ENCODE data around the gene LCT.
"Not testable (repeated sequence)": the region's sequence is repeated elsewhere in the genome, so short reads cannot be mapped to it uniquely, and the experiment has no call there.

LCT gene

GRCh38 chr2:135797497-135798274, 39.3 kb downstream of the LCT start:
- peak; percentile 89 for DNase-seq (ENCODE audit: low spot score)

DNA sequence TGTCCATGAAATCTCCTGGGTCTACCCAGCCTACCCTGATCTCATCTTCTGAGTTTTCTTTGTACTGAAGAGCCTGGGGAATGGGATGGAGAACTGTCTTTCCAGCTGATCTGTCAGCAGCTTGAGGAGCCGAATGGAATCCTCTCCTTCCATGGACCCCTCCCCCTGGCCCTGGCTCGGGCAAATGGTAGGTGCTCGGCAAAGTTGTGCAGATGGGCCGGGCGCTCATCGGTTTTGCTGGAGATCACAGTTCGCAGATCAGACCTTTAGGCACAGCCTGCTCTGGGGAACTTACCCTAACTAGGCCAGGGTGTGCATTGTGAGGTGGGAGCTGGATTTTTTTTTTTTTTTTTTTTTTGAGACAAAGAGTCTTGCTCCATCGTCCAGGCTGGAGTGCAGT, 40.4 kb downstream of the LCT start:
- DNase-seq (ENCODE audit: low spot score) = no peak

DNA sequence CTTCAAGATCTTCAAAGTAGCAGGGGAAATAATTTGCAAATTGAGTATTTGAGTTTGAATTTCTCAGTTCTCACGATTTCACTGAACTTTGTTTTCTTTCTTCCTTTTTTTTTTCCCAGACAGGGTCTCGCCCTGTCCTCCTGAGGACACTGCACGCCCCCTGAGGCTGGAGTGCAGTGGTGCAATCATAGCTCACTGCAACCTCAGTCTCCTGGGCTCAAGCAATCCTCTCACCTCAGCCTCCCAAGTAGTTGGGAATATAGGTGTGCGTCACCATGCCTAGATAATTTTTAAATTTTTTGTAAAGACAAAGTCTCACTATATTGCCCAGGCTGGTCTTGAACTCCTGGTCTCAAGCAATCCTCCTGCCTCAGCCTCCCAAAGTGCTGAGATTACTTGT, 41.3 kb downstream of the LCT start:
- not testable (repeated sequence) for DNase-seq (ENCODE audit: low spot score)

DNA sequence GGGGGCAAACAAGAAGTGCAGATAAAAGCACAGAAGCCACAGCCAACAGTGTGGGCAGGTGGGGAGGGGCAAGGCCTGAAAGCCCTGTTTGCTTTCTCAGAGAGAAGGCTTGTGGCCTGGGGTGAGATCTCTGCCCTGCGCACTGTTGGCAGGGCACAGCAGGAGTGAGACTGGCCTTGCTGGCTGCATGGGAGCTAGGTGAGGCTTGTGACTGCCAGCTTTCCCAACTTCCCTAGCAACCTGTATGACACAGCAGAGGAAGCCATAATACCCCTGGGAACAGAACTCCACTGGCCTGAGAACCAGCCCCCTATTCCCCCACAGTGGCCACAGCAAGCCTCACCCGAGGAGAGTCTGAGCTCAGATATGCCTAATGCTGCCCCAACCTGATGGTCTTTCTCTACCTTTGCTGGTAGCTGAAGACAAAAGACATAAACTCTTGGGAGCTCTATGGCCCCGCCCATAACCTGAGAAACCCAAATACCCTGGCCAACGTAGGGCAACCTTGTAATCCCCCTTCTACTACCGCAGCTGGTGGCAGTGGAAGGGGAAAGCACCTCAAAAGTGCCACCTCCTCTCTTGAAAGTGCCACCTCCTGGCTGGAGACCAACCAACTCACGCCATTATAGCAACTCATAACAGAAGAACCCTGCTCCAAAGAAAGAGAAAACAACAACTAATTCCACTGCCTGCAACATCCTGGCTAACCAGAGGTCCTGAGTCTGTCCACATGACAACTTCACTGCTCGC, 44.4 kb downstream of the LCT start:
- no peak for DNase-seq (ENCODE audit: low spot score)

- no peak for DNase-seq (ENCODE audit: low spot score)
Observed at GRCh38 chr2:135791418-135792190, 45.4 kb downstream of the LCT start.

GRCh38 chr2:135790423-135790822, 46.6 kb downstream of the LCT start:
- no peak for DNase-seq (ENCODE audit: low spot score)

GRCh38 chr2:135786823-135787222, 50.2 kb downstream of the LCT start:
- peak; percentile 68 for DNase-seq (ENCODE audit: low spot score)

GRCh38 chr2:135785032-135785431, 52.0 kb downstream of the LCT start:
- DNase-seq (ENCODE audit: low spot score) = no peak

DNA sequence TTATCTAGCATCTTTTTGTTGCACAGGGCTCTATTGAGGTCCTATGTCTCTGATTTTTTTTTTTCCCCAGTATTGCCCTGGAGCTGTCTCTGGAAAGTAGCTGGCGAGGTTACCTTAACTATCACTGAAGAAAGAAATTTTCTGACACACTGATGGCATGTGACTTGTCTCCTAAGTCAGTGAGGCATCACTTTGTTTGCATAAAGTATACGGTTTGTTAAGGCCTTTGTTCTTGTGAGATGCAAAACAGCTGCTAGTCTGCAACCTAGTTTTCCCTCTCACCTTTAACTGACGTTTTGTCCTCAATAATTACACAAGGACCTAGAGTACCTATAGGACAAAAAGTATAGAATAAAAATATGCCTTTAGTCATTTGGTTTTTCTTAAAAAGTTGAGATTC, 53.5 kb downstream of the LCT start:
- DNase-seq (ENCODE audit: low spot score) = no peak

DNA sequence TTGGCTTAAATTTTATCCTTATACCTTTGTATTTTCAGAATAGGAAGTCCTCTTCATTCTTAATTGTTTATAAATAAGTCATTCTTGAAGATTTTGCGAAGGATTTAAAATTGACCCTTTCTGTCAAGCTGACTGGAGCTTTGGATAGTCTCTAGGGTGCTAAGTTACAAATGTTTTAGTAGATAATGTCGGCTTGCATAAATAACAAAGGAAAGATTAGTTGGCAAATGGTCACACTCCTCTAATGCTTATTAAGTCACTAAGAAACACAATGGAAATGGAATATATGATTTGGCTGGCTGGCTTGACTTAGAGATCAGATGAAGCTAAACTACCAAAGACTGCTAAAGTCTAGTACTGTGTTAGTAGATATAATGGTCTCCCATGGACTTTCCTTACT, 54.8 kb downstream of the LCT start:
- DNase-seq (ENCODE audit: low spot score) = no peak

- DNase-seq (ENCODE audit: low spot score) = no peak
Observed at GRCh38 chr2:135776367-135776766, 60.6 kb downstream of the LCT start.

- DNase-seq (ENCODE audit: low spot score) = no peak
Observed at GRCh38 chr2:135775420-135775819, 61.6 kb downstream of the LCT start.

DNA sequence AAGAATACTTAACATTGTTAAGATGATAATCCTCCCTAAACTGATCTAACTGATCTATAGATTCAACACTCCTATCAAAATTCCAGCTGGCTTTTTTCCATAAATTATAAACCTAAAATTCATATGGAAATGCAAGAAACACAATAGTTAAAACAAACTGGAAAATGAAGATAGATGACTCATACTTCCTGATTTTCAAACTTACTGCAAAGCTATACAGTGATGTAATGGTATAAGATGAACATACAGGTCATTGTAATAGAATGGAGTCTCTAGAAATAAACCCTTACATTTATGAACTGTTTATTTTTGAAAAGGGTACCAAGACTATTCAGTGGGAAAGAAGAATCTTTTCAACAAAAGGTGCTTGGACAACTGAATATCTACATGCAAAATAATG, 63.1 kb downstream of the LCT start:
- no peak for DNase-seq (ENCODE audit: low spot score)

DNA sequence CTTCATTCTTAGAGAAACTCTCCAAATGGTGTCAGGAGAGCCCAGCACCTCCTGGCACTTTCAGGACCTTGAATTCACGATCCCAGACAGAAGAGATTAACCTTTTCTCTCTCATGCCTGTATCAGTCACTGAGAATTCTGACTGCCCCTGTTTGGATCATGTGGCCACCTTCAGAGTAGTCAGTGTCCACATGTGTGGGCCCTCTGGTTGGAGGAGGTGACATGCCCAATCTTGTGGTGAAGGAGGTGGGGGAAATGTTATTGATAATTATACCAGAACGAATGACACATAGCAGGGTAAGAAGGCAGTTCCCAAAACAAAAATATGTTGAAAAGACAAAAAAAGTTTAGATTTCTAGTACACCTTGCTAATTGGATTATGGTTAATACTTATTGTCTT, 63.7 kb downstream of the LCT start:
- DNase-seq (ENCODE audit: low spot score) = no peak

GRCh38 chr2:135768863-135769262, 68.1 kb downstream of the LCT start:
- no peak for DNase-seq (ENCODE audit: low spot score)

DNA sequence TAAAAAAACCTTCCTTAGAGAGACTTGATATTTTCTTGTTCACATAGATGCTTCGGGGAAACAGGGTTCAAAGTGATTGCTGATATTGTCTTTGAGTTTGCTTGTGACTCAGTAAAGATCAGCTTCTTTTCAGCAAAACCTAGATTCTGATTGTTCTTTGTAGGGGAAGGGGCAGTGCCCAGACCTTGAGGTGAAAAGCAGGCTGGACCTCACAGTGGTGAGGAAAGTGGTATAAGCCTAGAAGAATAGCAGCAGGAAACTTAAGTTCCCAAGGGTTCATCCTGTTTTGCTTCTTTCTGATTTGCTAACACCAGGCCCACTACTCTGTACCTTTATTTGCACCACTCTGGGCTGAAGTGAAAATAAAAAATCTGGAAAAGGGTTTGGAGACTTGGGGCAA, 74.5 kb downstream of the LCT start:
- DNase-seq (ENCODE audit: low spot score) = no peak

DNA sequence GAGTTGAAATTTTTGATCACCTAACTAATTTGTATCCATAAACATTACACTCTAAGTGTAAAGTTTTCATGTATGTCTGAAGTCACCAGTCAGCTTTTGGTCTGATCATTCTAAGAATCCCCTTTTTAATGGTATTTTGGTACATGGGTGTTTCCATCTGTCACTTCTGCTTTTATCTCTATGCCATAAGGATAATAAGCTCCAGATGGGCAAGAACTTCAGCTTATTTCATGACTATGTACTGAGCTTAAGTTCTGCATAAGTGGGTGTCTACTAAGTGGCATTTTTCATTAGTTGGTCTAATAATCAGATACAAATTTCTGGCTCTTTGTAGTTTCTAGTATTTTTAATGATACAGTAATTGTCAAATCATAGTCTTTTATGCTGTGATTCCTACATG, 75.0 kb downstream of the LCT start:
- no peak for DNase-seq (ENCODE audit: low spot score)

- DNase-seq (ENCODE audit: low spot score) = no peak
Observed at GRCh38 chr2:135756692-135757091, 80.3 kb downstream of the LCT start.

GRCh38 chr2:135755573-135755972, 81.4 kb downstream of the LCT start:
- DNase-seq (ENCODE audit: low spot score) = no peak

GRCh38 chr2:135745545-135745944, 91.4 kb downstream of the LCT start:
- DNase-seq (ENCODE audit: low spot score) = peak; percentile 66

DNA sequence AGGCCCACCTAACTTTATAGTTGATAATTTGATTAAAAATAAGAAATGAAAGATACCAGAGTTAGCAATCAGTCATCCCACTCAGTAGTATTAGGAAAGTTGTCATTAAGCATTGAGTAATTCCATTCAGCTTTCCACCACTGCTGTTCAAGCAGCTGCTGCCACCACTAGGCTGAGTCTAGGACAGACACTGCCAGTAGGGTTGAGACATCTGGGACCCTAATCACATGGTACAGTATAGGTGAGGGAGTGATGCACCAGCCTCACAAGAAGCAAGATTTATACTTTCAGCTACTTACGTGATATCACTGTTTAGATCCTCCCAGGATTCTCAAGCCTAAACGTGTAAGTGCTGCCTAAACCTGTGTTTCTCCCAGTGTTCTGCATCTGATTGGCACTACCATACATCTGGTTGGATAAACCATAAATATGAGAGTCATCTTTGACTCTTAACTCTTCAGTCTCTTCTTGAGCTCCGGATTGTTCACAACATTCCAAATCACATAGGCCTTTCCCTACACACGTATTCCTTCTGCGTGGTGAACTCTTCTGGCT, 92.1 kb downstream of the LCT start:
- peak; percentile 24 for DNase-seq (ENCODE audit: low spot score)

DNA sequence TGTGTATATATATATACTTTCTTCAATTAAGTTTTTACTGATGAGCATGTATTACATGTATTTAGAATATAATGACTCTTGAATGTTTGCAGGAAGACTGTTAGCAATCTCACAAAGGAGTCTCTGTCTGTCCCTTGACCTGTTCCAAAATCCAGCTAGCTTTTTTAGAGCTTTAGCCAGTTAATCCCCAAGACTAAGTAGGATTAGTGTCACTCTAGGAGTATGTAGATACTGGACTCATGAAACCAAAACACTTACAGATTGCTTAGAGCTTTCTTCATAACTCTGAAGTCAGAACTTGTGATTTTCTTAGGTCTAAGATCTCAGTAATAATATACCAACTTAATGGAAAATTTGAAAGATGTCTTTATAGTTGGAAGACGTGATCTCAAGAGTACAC, 93.1 kb downstream of the LCT start:
- DNase-seq (ENCODE audit: low spot score) = no peak
